Panc1 (cell line): ENCODE data around the gene SLC26A4. TPM values are rescaled to one million over a fixed set of nuclear protein-coding genes. Genes with fewer than 3 reads are reported as not detected.
"Not testable (repeated sequence)": the region's sequence is repeated elsewhere in the genome, so short reads cannot be mapped to it uniquely, and the experiment has no call there.

Source experiments
- ATAC-seq: fragments of 200-7000 bp; cut with Tn5 transposase; 2 replicates; pipeline ENCODE4 v1.9.1; 2020; ENCODE audit warnings: mild to moderate bottlenecking, moderate library complexity
- BruUV-seq: library from RNA; stranded (reverse); fragments of 400-500 nt; replicated peaks from 2 replicates; lab custom pipeline; 2021; lab: Mats Ljungman, UMichigan
- CTCF ChIA-PET: fragments of 300-600 bp; sonication (Branson Sonifier 250); formaldehyde crosslinking; loops from one replicate; lab custom pipeline; 2022; ENCODE audit warnings: antibody characterized with exemption; lab: Charles Lee
- POLR2A ChIA-PET: fragments of 300-600 bp; sonication (Branson Sonifier 250); formaldehyde crosslinking; loops from one replicate; lab custom pipeline; 2022; ENCODE audit warnings: antibody characterized with exemption; lab: Charles Lee
- DNase-seq: peaks from one replicate; pipeline ENCODE4 v3.0.0-alpha.2; 2010; ENCODE audit warnings: low read depth, low spot score
- H3K27ac ChIP-seq: 2 replicates; pipeline ENCODE4 v1.5.1; 2011; ENCODE audit warnings: mild to moderate bottlenecking, low read length, inconsistent platforms
- H3K27me3 ChIP-seq: fragments of 200-500 bp; sonication (Bioruptor generic); 2 replicates; pipeline ENCODE4 v1.6.0; 2014; ENCODE audit warnings: low read length, inconsistent platforms; ENCODE audit not compliant: control insufficient read depth, insufficient read depth
- H3K36me3 ChIP-seq: fragments of 200-500 bp; sonication (Bioruptor generic); 2 replicates; pipeline ENCODE4 v1.5.1; 2014; ENCODE audit warnings: inconsistent platforms, mild to moderate bottlenecking, low read length, moderate library complexity; ENCODE audit not compliant: control insufficient read depth, insufficient read depth
- H3K4me1 ChIP-seq: 2 replicates; pipeline ENCODE4 v1.5.1; 2011; ENCODE audit warnings: inconsistent platforms, mild to moderate bottlenecking, low read length, moderate library complexity; ENCODE audit not compliant: control insufficient read depth, insufficient read depth
- H3K4me3 ChIP-seq, 2 experiments: 2 replicates each; pipeline ENCODE4 v1.5.1; 2011 to 2012; ENCODE audit warnings: low read depth in 2 of 2, low read length in 2 of 2, mild to moderate bottlenecking in 2 of 2, inconsistent platforms in 1 of 2, moderate library complexity in 1 of 2
- H3K9me3 ChIP-seq: fragments of 200-500 bp; sonication (Bioruptor generic); 2 replicates; pipeline ENCODE4 v1.5.1; 2014; ENCODE audit warnings: low read depth, mild to moderate bottlenecking, inconsistent platforms, low read length, moderate library complexity; ENCODE audit not compliant: control insufficient read depth, insufficient read depth
- CTCF ChIP-seq: fragments of 450-650 bp; IDR thresholded peaks from 2 replicates; pipeline ENCODE4 v1.5.1; 2017; ENCODE audit warnings: mild to moderate bottlenecking
- POLR2AphosphoS5 ChIP-seq: IDR thresholded peaks from 2 replicates; pipeline ENCODE4 v1.6.1; 2012; ENCODE audit warnings: mild to moderate bottlenecking, low read depth, low read length, moderate library complexity
- REST ChIP-seq, 2 experiments: IDR thresholded peaks; 2 replicates each; pipeline ENCODE4 v1.6.1; 2011 to 2012; ENCODE audit warnings: low read depth in 2 of 2, control low read depth in 1 of 2, low read length in 1 of 2, mild to moderate bottlenecking in 1 of 2, moderate library complexity in 1 of 2; ENCODE audit not compliant: insufficient read depth in 1 of 2
- SIN3A ChIP-seq: IDR thresholded peaks from 2 replicates; pipeline ENCODE4 v1.6.1; 2012; ENCODE audit warnings: low read depth, mild to moderate bottlenecking, low read length, moderate library complexity, borderline replicate concordance; ENCODE audit not compliant: insufficient read depth
- TCF7L2 ChIP-seq: IDR thresholded peaks from 2 replicates; pipeline ENCODE4 v1.6.1; 2011; ENCODE audit warnings: mild to moderate bottlenecking, low read depth, low read length, inconsistent platforms
- in situ Hi-C: cut with HindIII; loops from 2 replicates; pipeline ENCODE4 v1.10.0; 2016; ENCODE audit warnings: low sequenced_read_pairs, low pct_unique_long_range_greater_than_20kb
- intact Hi-C: fragments of 100-400 bp; cut with micrococcal nuclease; formaldehyde crosslinking; loops from one replicate; pipeline ENCODE4 v1.10.0; 2022; ENCODE audit not compliant: unreplicated experiment
- total RNA-seq: library from RNA; stranded (reverse); gene quantifications from one replicate; pipeline ENCODE4 v1.2.1, GENCODE V29; 2021; ENCODE audit not compliant: unreplicated experiment

The SLC26A4 gene
- total RNA-seq, 1 experiment from 2014 or later: 0.05 TPM

- no peak overlapping the region for H3K4me3 ChIP-seq
- no peak for TF ChIP-seq REST (IDR thresholded peaks at IDR 0.05; ENCODE audit: insufficient read depth in 1 of 2, low read depth in 2 of 2, low read length in 1 of 2)
- TF ChIP-seq POLR2AphosphoS5: no peak
- TF ChIP-seq SIN3A: no peak
- no peak for TF ChIP-seq TCF7L2
- ChIA-PET CTCF (no interaction called here), POLR2A (no interaction called here)
- peaks cover 18% of the 10 kb centered on the region for H3K27me3 ChIP-seq
- DNase-seq (no peak), ATAC-seq (no peak)
- in situ Hi-C loops (no loop called here), intact Hi-C loops (no loop called here)
- no peaks in the 10 kb centered on the region for H3K36me3 ChIP-seq
- H3K4me1 ChIP-seq: no peaks in the 10 kb centered on the region
- H3K27ac ChIP-seq: no peak overlapping the region
- H3K9me3 ChIP-seq: no peaks in the 10 kb centered on the region
- BruUV-seq: no TSS peak
Measured at GRCh38 chr7:107638594-107638993, 22.0 kb upstream of the SLC26A4 start.

GRCh38 chr7:107639070-107639469 is 21.6 kb upstream of the SLC26A4 start:
- H3K4me1 ChIP-seq, H3K27ac ChIP-seq, intact Hi-C loops, BruUV-seq, H3K4me3 ChIP-seq, ATAC-seq, H3K9me3 ChIP-seq, DNase-seq, in situ Hi-C loops, H3K36me3 ChIP-seq, POLR2A ChIA-PET: not testable (repeated sequence)
- peaks cover 18% of the 10 kb centered on the region for H3K27me3 ChIP-seq
- CTCF ChIA-PET: interaction anchor here (0.7 kb wide), 1 partner anchor 507 kb away, joined by 4 read pairs; no protein-coding TSS in a partner anchor

GRCh38 chr7:107641676-107642075 is 19.0 kb upstream of the SLC26A4 start:
- no TSS peak for BruUV-seq
- CTCF ChIA-PET: no interaction called here
- no peak for DNase-seq

More at GRCh38 chr7:107641676-107642075, 19.0 kb upstream of the SLC26A4 start:
- H3K27ac ChIP-seq: no peak overlapping the region
- no peak for ATAC-seq
- in situ Hi-C loops (no loop called here), intact Hi-C loops (no loop called here)
- H3K27me3 ChIP-seq: peaks cover 18% of the 10 kb centered on the region
- H3K36me3 ChIP-seq: no peaks in the 10 kb centered on the region
- TF ChIP-seq SIN3A (no peak), REST (IDR thresholded peaks at IDR 0.05; ENCODE audit: insufficient read depth in 1 of 2, low read depth in 2 of 2, low read length in 1 of 2) (no peak), CTCF (no peak), POLR2AphosphoS5 (no peak), TCF7L2 (no peak)
- no peak overlapping the region for H3K4me3 ChIP-seq
- H3K4me1 ChIP-seq: no peaks in the 10 kb centered on the region
- POLR2A ChIA-PET: no interaction called here
- no peaks in the 10 kb centered on the region for H3K9me3 ChIP-seq
